Measurements from ENCODE around the gene GNAQ.
"Not testable (repeated sequence)": the region's sequence is repeated elsewhere in the genome, so short reads cannot be mapped to it uniquely, and the experiment has no call there.

The GNAQ gene

DNA sequence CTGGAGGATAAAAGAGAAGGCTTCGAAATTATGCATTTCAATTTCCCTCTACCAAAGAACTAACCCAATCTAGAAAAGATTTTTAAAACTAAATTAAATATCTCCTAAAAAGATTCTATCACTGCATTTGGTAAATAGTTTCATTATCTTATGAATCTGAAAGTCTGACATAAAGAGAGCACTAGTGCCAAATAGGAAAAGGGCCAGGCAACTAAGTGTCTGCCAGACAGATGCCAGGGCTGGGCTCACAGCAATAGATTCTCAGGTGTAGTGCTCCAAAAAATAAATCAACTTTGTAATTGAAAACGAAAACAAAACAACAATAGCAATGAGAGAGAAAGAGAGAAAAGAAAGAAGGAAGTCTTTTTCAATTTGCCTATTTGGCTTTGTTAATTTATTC is 225.8 kb downstream of the GNAQ start:
- in situ Hi-C loops (cut with MboI; ENCODE audit: low sequenced_read_pairs), result no loop called here

DNA sequence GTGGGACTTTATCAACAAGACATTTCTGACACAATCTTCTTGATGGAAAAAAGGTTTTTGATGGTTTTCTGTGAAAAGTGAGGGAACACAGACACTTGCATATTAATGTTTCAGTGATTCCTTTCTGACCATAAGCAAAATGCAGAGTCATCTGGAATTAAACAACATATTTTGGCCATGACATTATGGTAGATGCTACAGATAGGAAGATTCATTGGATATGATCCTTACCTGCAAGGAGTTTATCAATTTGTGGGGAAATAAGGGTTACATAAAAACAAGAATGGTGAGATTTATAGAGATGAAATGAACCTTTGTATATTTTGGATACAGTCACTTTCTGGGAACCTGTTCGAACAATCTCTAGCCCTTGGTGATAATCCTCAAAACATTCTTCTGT is 228.2 kb downstream of the GNAQ start:
- in situ Hi-C loops (cut with MboI; ENCODE audit: low sequenced_read_pairs), result no loop called here

DNA sequence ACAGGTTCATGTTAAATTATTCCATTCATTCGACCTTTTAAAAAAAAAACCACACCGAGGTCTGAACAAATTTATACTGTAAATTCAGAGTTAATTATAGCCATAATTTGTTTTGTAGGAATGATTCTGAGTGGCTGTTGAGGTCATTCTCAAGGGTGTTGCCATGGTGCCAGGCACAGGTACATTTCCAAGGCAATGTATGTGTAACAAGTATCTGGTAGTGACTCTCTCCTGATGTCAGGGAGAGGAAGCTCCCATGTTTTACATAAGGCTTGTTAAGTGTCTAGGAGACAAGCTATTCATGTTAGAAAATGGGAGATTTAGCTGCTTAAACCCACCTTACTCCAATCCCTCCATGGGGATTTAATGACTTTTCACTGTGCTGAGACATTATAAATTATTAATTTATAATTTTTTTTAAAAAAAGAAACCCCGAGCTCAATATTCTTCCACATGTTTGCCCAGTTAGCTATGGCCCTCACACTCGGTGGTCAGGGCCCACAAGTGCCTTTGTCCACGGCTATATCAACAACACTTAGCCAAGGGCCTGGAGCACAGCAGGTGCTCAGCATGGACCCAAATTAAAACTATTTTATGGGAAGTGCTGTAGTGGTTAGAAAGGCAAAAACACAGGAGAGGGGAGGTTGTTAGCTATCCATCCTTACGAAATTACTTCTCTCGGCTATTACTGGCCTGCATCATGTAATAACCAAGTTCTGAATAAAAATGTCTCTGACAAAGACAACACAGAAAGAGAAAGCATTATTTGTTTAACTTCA is 228.9 kb downstream of the GNAQ start:
- in situ Hi-C loops (cut with MboI; ENCODE audit: low sequenced_read_pairs), result no loop called here

DNA sequence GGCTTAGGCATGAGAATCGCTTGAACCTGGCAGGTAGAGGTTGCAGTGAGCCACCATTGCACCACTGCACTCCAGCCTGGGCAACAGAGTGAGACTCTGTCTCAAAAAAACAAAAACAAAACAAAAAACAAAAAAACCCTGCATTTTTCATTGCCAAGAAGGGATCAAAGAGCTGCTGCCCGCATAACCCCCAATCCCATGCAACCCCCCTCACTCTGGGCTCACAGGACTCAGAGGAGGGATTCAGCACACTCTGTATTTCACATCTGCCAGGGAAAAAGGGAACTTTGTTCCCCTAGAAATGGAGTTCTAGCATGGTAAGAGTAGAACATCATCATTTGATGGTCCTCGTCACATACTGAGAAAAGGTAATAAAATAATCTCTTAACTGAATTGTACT is 229.5 kb downstream of the GNAQ start:
- in situ Hi-C loops (cut with MboI; ENCODE audit: low sequenced_read_pairs), result no loop called here

DNA sequence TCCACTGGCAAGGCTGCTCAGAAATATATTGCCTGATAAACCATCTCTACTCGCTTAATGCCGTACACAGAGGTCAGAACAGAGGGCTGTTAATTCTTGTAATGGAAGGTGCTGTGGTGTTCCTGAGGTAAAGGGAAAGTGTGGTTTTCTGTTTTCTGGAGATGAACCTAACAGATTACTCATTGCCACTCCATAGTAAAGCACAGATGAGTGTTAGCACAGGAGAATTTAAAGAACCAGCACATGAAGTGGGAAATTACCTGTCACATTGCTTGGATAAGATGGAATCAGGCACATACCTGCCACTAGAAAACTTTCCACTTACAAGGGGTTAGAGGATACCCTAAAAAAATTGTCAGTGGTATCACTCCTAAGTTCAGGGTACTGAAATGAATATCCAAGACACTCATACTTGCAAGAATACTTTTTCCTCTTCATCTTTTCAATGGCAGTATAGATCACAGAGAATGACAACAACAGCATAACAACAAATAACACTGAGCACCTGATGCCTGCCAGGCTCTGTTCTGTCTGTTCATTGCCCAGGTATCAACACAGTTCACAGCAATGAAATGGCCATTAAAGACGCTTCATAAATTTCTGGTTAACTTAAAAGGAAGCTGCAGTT is 230.6 kb downstream of the GNAQ start:
- in situ Hi-C loops (cut with MboI; ENCODE audit: low sequenced_read_pairs), result no loop called here

DNA sequence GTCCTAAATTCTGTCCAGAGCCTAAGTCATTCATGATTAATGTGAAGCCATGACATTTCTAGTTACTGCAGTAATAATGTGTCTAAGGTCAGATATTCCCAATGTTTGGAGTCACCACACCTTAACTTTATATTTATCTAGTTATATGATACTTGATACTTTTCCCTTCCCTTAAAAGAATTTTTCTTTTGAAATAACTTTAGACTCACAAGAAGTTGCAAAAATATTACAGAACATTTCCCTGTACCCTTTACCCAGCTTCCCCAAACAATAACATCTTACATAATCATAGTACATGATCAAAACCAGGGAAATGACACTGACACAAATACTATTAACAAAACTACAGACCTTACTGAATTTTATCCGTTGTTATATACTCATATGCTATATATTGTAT is 233.5 kb downstream of the GNAQ start:
- in situ Hi-C loops (cut with MboI; ENCODE audit: low sequenced_read_pairs), result no loop called here

DNA sequence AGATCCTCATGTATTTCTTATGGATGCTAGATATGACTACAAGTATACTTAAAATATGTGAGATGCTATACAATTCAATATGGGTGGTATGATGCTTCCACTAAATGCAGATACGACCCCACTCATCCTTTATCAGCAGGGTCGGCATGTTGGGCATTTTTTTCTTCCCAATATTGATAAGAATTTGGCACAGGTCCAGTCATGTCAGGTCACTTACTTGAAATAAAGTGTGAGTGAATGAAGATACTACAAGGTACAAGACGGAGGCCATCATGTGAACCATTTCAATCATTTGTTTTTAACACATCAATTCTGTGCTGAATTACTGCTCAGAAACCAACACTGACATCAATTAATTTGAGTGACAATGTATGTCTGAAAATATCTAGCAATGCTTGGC is 236.6 kb downstream of the GNAQ start:
- in situ Hi-C loops (cut with MboI; ENCODE audit: low sequenced_read_pairs), result no loop called here

DNA sequence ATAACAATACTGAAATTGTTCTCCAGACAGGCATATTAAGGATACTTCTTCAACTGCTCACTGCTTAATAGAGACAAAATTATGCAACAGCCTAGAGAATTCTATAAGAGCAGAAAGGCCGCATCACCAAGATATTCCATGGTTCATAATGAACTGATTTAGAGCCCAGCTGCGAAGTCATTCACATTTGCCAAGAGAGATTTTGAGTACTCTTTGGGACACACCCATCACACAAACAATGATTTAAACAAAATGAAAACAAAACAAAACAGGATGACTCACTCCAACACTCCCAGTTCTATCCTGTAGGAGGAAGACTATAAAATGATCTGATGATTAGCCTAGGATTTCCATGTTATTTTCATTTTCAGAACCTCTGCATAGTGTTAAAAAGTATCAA is 237.8 kb downstream of the GNAQ start:
- in situ Hi-C loops (cut with MboI; ENCODE audit: low sequenced_read_pairs), result no loop called here

DNA sequence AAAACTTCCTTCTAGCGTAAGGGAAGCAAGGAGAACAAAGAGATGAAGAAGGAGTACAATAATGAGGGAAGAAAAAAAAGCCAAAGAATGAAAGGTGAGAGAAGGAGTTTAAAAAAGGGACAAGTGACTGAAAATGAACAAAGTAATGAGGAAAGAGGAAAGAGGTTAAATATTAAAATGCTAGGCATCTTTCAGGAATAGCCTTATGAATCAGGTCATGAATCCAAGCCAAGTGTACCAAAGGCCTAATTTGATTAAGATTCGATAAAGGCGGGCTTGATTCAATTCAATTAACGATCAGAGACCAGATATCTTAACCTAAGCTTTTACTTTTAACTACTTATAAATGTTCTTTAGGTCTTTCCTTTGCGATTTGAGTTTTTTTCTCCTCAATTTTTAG is 241.7 kb downstream of the GNAQ start:
- in situ Hi-C loops (cut with MboI; ENCODE audit: low sequenced_read_pairs), result no loop called here

DNA sequence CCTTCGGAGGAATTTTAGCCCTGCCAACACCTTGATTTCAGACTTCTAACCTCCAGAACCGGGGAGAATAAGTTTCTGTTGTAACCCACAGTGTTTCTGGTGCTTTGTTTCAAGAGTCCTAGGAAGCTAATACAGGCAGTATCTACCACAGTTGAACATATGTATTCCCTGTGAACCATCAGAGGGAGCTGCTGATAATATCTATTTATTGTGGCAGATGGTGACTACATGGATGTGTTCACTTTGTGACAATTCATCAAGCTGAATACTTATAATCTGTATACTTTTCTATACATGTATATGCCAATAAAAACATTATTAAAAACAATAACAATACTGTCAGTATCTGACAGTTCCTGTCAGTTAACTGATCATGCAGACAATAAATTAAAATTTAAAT is 246.3 kb downstream of the GNAQ start:
- in situ Hi-C loops (cut with MboI; ENCODE audit: low sequenced_read_pairs), result no loop called here

DNA sequence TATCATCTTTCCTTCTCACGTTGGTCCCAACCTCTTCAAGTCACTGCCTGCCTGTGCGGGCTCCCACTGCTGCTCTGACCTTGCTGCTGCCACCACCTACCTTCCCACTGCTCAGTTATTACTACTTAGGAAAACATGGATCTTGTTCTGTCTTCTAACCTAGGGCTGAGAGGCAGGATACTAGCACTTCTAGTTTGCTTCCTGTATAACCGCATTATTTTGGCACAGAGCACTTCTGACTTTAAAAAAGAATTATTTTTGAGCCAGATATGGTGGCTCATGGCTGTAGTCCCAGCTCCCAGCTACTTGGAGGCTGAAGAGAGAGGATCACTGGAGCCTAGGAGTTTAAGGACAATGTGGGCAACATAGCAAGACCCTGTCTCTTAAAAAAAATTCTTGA is 248.1 kb downstream of the GNAQ start:
- in situ Hi-C loops (cut with MboI; ENCODE audit: low sequenced_read_pairs), result no loop called here

DNA sequence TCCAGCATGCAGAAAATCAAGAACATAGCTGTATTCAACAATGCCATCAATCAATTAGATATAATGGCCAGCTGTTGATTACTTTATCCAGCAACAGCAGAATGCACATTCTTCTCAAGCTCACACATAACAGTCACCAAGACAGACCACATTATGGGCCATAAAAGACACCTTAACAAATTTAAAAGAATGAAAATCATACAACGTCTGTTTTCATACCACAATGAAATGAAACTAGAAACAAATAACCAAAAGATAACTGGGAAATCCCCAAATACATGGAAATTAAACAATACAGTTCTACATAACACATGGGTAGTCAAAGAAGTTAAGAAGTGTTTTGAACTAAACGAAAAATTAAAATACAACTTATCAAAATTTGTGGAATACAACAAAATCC is 252.6 kb downstream of the GNAQ start:
- in situ Hi-C loops (cut with MboI; ENCODE audit: low sequenced_read_pairs), result no loop called here

DNA sequence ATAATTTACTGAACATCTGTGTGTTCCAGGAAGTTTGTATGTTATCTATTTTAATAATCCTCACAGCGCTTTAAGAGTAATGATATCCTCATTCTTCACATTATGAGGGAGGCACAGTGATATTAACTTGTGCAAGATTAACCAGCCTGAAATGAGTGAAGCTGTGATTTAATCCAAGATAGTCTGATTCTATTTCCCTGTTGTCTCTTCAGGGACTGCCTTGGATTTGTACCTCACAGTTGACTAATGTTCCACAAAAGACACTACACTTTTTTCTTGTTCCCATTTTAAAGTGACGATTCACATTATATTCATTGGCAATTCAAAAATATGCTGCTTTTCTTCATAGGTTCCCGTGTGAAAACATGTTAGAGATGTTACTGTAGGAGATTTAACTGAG is 258.2 kb downstream of the GNAQ start:
- in situ Hi-C loops (cut with MboI; ENCODE audit: low sequenced_read_pairs), result no loop called here

DNA sequence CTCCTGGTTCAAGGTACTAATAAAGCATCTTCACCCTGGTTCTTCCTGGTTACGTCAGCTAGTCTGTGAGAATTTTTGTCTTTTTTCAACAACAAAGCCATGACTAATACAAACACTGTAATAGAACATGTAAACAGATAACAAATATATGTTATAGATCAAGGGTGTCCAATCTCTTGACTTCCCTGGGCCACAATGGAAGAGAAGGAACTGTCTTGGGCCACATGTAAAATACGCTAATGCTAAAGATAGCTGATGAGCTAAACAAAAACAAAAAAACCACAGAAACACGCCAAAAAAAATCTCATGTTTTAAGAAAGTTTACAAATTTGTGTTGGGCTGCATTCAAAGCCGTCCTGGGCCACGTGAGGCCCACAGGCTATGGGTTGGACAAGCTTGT is 259.0 kb downstream of the GNAQ start:
- in situ Hi-C loops (cut with MboI; ENCODE audit: low sequenced_read_pairs), result no loop called here

DNA sequence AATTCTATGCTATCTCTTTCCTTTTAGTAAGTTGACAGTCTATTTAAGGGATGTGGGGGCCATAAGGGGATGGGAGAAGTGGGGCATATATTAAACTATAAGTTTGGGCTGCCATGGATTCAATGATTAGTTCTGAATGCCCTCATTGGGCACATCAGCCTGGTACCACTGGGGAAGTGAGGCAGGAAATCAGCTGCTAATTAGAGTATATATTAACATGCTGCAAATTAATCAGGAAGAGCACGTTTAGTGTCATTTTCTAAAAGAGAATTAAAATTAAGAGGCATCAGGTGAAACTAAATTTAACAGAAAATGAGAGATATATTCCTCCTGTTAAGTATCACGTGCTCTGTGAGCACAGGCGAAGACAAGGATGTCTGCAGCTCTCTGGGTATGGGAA is 260.4 kb downstream of the GNAQ start:
- in situ Hi-C loops (cut with MboI; ENCODE audit: low sequenced_read_pairs), result no loop called here

DNA sequence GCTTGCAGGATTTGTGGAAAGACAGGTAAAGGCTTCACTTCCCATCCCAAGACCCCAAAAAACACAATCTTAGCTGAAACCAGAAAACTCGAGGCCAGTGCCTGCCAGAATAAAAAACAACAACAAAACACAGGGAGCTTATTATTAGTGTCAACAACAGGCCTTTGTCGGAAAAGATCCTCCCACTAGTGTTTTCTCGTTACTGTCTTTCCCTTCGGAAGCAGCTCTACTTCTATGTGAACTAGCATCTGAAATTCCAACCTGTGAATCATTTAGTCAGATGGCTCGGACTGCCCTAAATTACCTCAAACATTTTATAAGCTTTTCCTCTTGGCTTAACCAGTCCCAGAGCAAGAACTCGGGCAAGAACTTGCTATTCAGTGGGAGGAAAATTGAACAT is 261.3 kb downstream of the GNAQ start:
- in situ Hi-C loops (cut with MboI; ENCODE audit: low sequenced_read_pairs), result no loop called here

DNA sequence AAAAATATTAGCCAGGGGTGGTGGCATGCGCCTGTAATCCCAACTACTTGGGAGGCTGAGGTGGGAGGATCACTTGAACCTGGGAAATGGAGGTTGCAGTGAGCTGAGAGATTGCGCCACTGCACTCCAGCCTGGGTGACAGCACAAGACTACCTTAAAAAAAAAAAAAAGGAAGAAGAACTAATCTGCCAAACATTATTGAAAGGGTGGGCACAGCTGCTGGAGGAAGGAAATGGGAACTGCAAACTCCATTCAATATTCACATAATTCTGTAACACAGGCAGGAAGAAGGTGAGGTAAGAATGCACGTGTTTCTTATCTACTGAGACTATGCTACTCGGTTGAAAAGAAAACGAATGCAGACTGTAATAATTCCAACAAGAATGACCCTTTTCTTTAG is 262.4 kb downstream of the GNAQ start:
- in situ Hi-C loops (cut with MboI; ENCODE audit: low sequenced_read_pairs), result no loop called here

DNA sequence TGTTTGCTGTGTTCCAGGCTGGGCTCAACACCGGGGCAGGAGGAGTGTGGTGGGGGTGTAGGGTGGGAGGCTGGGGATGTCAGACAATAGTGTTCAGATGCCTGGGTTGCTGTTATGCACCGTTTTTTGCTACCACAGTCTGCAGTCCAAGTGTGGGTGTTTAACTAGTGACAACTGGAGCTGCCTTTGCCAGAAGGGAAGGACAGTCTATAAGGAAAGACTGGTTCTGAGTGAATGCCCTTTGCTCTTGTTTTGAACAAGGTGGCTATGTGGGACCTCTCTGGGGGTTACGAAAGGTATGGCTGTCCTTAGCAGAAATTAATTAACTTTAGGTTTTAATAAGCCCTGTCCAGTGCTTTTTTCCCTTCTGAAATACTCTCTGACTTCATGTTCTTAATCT is 265.0 kb downstream of the GNAQ start:
- in situ Hi-C loops (cut with MboI; ENCODE audit: low sequenced_read_pairs), result no loop called here

DNA sequence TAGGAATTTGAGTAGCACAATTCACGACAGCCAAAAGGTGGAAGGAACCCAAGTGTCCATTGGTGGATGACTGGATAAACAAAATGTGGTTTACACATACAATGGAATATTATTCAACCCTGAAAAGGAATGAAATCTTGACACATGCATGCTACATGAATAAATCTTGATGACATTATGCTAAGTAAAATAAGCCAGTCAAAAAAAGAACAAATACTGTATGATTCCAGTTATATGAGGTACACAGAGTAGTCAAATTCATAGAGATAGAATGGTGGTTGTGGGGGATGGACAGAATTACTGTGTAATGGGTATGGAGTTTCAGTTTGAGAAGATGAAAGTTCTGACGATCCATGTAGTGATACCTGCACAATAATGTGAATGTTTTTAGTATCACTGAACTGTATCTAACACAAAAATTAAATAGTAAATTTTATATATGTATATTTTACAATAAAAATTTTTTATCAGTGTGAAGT is 265.8 kb downstream of the GNAQ start:
- in situ Hi-C loops (cut with MboI; ENCODE audit: low sequenced_read_pairs), result no loop called here

DNA sequence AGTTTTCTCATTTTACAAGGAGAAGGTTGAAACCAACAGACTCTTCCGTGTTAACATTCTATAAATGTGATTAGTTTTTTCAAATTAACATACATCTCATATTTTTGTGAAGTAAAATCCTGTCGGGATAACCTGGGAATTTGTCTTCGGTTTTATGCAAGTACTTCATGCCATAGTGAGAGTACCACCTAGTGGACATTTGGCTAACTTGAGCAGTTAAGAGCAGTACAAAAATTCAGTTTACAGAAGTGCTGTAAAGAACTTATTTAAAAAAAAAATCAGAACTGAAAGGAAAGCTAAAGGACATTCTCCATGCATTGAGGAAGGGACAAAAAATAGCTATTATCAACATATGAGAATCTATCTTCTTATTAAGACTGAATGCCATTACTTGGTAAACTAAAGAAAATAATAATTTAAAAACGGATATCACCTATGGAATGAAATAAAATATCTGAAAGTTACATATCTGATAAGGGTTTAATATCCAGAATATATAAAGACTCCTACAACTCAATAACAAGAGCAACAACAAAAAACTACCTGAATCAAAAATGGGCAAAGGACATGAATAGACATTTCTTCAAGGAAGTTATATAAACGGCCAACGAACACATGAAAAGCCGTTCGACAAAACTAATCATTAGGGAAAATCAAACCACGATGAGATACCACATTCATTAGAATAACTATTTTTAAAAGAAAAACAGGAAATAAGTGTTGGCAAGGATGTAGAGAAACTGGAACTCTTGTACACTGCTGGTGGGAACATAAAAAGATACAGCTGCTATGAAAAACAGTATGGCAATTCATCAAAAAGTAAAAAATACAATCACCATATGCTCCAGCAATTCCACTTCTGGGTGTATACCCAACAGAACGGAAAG is 266.5 kb downstream of the GNAQ start:
- in situ Hi-C loops (cut with MboI; ENCODE audit: low sequenced_read_pairs), result no loop called here

DNA sequence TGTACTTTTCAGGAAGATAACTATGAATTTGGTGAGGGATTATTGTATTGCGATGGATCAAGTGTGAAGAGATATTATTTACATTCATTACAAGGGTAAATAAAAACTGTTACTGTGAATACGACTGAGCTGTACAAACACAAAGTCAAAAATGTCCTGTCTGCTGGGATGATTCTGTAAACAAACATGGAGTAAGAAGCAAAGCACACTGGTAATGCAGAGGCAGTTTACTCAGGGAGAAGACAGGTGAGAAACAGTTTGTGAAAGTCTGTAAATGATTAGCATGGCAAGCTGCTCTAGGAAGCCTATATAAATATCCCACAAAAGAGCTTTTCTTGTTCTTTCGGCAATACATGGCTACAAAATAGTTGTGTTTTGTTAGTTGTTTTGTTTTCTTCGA is 268.0 kb downstream of the GNAQ start:
- in situ Hi-C loops (cut with MboI; ENCODE audit: low sequenced_read_pairs), result no loop called here

DNA sequence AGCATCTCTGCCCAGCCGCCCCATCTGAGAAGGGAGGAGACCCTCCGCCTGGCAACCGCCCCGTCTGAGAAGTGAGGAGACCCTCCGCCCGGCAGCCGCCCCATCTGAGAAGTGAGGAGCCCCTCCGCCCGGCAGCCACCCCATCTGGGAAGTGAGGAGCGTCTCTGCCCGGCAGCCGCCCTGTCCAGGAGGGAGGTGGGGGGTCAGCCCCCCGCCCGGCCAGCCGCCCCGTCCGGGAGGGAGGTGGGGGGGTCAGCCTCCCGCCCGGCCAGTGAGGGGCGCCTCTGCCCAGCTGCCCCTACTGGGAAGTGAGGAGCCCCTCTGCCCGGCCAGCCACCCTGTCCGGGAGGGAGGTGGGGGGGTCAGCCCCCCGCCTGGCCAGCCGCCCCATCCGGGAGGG is 270.7 kb downstream of the GNAQ start:
- in situ Hi-C loops (cut with MboI; ENCODE audit: low sequenced_read_pairs), result not testable (repeated sequence)

Measured in HL-60/S4 treated with phorbol 12-myristate 13-acetate at 8.2 ng/mL for 4 days and 3 days (cell line).